ENCODE data around the gene SOCS4.
A peak's percentile ranks its signal among the peaks of the same experiment; 100 is the strongest.
"Not testable (repeated sequence)": the region's sequence is repeated elsewhere in the genome, so short reads cannot be mapped to it uniquely, and the experiment has no call there.

The SOCS4 gene

GRCh38 chr14:55015006-55015405 is 12.0 kb upstream of the SOCS4 start:
- DNase-seq (ENCODE audit: low read depth in 2 of 2), result no peak
- no peak for TF ChIP-seq CTCF (IDR thresholded peaks at IDR 0.05; ENCODE audit: low read depth, low read length)
- no peak overlapping the region for H3K4me3 ChIP-seq (replicated peaks in 1 of 2; ENCODE audit: low read depth in 2 of 2, low read length in 2 of 2)

GRCh38 chr14:55019968-55020554 is 7.0 kb upstream of the SOCS4 start:
- no peak overlapping the region for H3K4me3 ChIP-seq (replicated peaks in 1 of 2; ENCODE audit: low read depth in 2 of 2, low read length in 2 of 2)
- peak; percentile 3 to 27 for DNase-seq (ENCODE audit: low read depth in 2 of 2)
- no peak for TF ChIP-seq CTCF (IDR thresholded peaks at IDR 0.05; ENCODE audit: low read depth, low read length)

- DNase-seq (ENCODE audit: low read depth in 2 of 2); H3K4me3 ChIP-seq (replicated peaks in 1 of 2; ENCODE audit: low read depth in 2 of 2, low read length in 2 of 2): not testable (repeated sequence)
Observed at GRCh38 chr14:55024365-55024764, 2.7 kb upstream of the SOCS4 start.

- H3K4me3 ChIP-seq (replicated peaks in 1 of 2; ENCODE audit: low read depth in 2 of 2, low read length in 2 of 2), result peak overlapping the region; percentile 67 to 87
- TF ChIP-seq CTCF (IDR thresholded peaks at IDR 0.05; ENCODE audit: low read depth, low read length), result no peak
- no peak for DNase-seq (ENCODE audit: low read depth in 2 of 2)
Observed at GRCh38 chr14:55025948-55026347, 1.1 kb upstream of the SOCS4 start.

GRCh38 chr14:55026441-55026792 is 619 bp upstream of the SOCS4 start:
- peak overlapping the region; percentile 67 to 87 for H3K4me3 ChIP-seq (replicated peaks in 1 of 2; ENCODE audit: low read depth in 2 of 2, low read length in 2 of 2)
- DNase-seq (ENCODE audit: low read depth in 2 of 2), result no peak
- TF ChIP-seq CTCF (IDR thresholded peaks at IDR 0.05; ENCODE audit: low read depth, low read length), result no peak

- peak overlapping the region; percentile 67 to 87 for H3K4me3 ChIP-seq (replicated peaks in 1 of 2; ENCODE audit: low read depth in 2 of 2, low read length in 2 of 2)
- TF ChIP-seq CTCF (IDR thresholded peaks at IDR 0.05; ENCODE audit: low read depth, low read length), result no peak
- no peak for DNase-seq (ENCODE audit: low read depth in 2 of 2)
Observed at GRCh38 chr14:55028066-55028465, 1.0 kb downstream of the SOCS4 start.

- no peak for DNase-seq (ENCODE audit: low read depth in 2 of 2)
- peak overlapping the region in 1 of 2 donors; percentile 67 for H3K4me3 ChIP-seq (replicated peaks in 1 of 2; ENCODE audit: low read depth in 2 of 2, low read length in 2 of 2)
- TF ChIP-seq CTCF (IDR thresholded peaks at IDR 0.05; ENCODE audit: low read depth, low read length), result no peak
Observed at GRCh38 chr14:55028476-55028875, 1.4 kb downstream of the SOCS4 start.

Data from cardiac fibroblast (primary cell).